Measurements from ENCODE around the gene ZBED4.

ZBED4 gene

GRCh38 chr22:49877642-49878041, 24.0 kb downstream of the ZBED4 start:
- Histone ChIP-seq H3K27me3 (no peaks in the 10 kb centered on the region), H3K4me1 (no peaks in the 10 kb centered on the region), H3K9me3 (peaks cover 3 to 33% (median 21%) of the 10 kb centered on the region in 3 donors), H3K27ac (no peak overlapping the region), H3K4me3 (no peak overlapping the region), H3K36me3 (peaks cover 3 to 29% (median 16%) of the 10 kb centered on the region in 3 donors)
- no peak for TF ChIP-seq CTCF (IDR thresholded peaks at IDR 0.05)
- intact Hi-C loops (cut with DNase I; ENCODE audit: low total_unique reads), result no loop called here
- no peak for DNase-seq

- DNase-seq, result no peak
- TF ChIP-seq CTCF (IDR thresholded peaks at IDR 0.05), result no peak
- peaks cover 3 to 31% (median 21%) of the 10 kb centered on the region in 3 donors for H3K9me3 ChIP-seq
- no peak overlapping the region for H3K27ac ChIP-seq
- no peaks in the 10 kb centered on the region for H3K27me3 ChIP-seq
- no peaks in the 10 kb centered on the region for H3K4me1 ChIP-seq
- intact Hi-C loops (cut with DNase I; ENCODE audit: low total_unique reads), result no loop called here
- H3K4me3 ChIP-seq, result no peak overlapping the region
- H3K36me3 ChIP-seq, result peaks cover 3 to 29% (median 11%) of the 10 kb centered on the region in 3 donors
These were observed 24.6 kb downstream of the ZBED4 start for GRCh38 chr22:49878206-49878605.

- H3K27me3 ChIP-seq, result no peaks in the 10 kb centered on the region
- peaks cover 17 to 41% (median 24%) of the 10 kb centered on the region in 3 donors for H3K36me3 ChIP-seq
- H3K9me3 ChIP-seq, result peaks cover 0 to 25% (median 12%) of the 10 kb centered on the region in 3 donors
- H3K4me1 ChIP-seq, result no peaks in the 10 kb centered on the region
- intact Hi-C loops (cut with DNase I; ENCODE audit: low total_unique reads), result no loop called here
- no peak overlapping the region for H3K27ac ChIP-seq
- no peak for TF ChIP-seq CTCF (IDR thresholded peaks at IDR 0.05)
- no peak for DNase-seq
- no peak overlapping the region for H3K4me3 ChIP-seq
These were observed 26.2 kb downstream of the ZBED4 start for GRCh38 chr22:49879871-49880270.

- Histone ChIP-seq H3K36me3 (peaks cover 17 to 41% (median 26%) of the 10 kb centered on the region in 3 donors), H3K27ac (no peak overlapping the region), H3K4me1 (no peaks in the 10 kb centered on the region), H3K27me3 (no peaks in the 10 kb centered on the region), H3K4me3 (no peak overlapping the region), H3K9me3 (peaks cover 0 to 25% (median 12%) of the 10 kb centered on the region in 3 donors)
- TF ChIP-seq CTCF (IDR thresholded peaks at IDR 0.05), result no peak
- DNase-seq, result no peak
- intact Hi-C loops (cut with DNase I; ENCODE audit: low total_unique reads), result no loop called here
These were observed 26.6 kb downstream of the ZBED4 start for GRCh38 chr22:49880281-49880680.

GRCh38 chr22:49881856-49882255, 28.2 kb downstream of the ZBED4 start:
- Histone ChIP-seq H3K9me3 (peaks cover 0 to 30% (median 12%) of the 10 kb centered on the region in 3 donors), H3K27ac (no peak overlapping the region), H3K4me1 (no peaks in the 10 kb centered on the region), H3K4me3 (no peak overlapping the region), H3K27me3 (no peaks in the 10 kb centered on the region), H3K36me3 (peaks cover 28 to 43% (median 41%) of the 10 kb centered on the region in 3 donors)
- no peak for DNase-seq
- TF ChIP-seq CTCF (IDR thresholded peaks at IDR 0.05), result no peak
- intact Hi-C loops (cut with DNase I; ENCODE audit: low total_unique reads), result no loop called here
